HL-60/S4 treated with phorbol 12-myristate 13-acetate at 8.2 ng/mL for 4 days and 3 days (cell line): ENCODE measurements around the gene MTERF2.

Experiments
- in situ Hi-C: fragments of 300-500 bp; cut with MboI; formaldehyde crosslinking; loops from 2 replicates; pipeline ENCODE4 v1.15.0; 2022; ENCODE audit warnings: low sequenced_read_pairs

The MTERF2 gene

DNA sequence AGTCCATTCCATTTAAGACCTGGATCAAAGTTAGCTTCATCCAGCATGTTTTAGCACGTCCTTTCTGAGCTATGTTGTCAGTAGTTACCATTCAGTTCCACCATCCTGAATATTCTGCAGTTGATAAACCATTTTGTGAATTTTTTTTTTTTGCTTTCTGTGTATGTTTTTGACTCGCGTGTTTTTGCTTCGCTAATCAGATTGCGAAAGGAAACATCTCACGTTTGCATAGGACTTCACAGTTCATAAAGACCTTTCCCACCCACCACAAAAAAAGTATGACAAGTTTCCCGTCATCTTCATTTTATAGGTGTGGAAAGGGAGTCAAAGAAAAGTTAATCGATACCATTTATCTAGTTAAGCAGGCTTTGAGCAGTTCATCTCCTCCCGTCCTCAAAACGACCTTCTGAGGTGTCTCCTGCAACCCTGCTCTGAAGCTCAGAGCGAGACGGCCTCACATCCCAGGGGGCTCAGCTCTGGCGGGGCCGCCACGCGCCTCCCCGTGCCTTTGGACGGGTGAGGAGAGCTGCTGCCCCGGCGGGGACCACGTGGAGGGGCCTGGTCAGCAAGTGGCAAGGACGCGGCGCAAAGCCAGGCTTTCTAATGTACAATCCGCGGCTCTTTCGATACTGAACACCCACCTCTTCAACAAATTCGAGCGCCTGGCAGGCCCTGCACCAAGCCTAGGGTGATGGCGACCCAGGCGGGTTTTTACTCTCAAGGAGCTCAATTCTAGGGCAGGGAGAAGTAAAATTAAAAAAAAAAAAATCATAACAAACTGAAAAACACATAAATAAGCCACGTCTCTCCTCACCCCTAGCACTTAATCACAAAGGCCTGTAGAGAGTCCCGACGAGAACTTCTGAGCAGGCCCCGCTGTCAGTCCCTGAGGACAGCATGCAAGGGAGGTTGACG, 32.2 kb downstream of the MTERF2 start:
- in situ Hi-C loops: no loop called here

DNA sequence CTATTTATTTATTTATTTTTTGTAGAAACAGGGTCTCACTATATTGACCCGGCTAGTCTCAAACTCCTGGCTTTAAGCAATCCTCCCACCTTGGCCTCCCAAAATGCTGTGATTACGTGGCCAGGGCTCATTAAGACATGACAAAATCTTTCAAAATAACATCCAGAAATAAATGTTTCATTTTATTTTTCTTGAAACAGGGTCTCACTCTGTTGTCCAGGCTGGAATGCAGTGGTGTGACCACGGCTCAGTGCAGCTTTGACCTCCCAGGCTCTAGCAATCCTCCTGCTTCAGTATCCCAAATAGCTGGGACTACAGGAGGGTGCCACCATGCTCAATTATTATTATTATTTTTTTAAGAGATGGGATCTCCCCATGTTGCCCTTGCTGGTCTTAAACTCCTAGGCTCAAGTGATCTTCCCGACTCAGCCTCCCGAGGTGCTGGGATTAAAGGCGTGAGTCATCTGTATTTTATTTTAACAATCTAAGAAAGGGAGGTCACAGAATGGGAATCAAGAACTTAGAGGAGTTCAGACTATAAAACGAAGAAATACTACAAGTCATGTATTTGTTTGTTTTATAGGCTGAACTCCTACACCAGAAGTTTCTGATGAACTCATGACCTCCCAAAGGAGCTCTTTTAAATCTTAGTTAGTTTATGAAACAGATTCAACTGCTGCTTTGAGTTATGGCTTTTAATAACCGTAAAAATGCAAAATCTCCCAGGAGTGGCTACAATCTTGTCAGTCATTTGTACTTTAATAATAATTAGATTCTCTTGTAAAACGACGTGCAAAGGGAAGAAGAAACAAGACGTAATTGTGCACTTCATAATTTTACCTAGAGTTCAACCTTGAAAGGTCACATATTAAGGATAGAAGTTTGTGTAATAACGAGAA, 33.3 kb downstream of the MTERF2 start:
- in situ Hi-C loops: no loop called here

DNA sequence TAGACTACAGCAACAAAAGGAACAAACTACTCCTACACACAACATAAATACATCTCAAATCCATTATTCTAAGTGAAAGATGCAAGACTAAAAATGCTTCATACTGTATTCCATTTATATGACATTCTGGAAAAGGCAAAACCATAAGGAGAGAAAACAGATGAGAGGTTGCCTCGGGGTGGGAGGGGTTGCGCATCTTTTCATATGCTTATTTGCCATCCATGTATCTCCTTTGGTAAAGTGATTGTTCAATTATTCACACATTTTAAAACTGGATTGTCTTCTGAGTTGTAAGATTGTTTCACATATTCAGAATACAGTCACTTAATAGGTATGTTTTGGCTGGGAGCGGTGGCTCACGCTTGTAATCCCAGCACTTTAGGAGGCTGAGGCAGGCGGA, 36.4 kb downstream of the MTERF2 start:
- in situ Hi-C loops: no loop called here

DNA sequence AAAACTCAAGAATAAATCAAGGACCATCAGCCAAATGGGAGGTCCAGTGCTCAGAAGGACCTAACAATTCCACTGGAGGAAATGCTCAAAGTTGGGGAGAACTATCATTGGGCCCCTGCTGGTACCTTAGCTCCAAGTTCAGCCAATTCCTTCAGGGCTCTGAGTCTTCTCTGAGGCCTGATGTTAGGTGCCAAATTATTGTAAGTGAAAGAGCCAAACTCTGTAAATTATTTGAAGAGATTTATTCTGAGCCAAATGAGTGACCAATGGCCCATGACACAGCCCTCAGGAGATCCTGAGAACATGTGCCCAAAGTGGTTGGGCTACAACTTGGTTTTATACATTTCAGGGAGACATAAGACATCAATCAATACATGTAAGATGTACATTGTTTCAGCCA, 39.5 kb downstream of the MTERF2 start:
- in situ Hi-C loops: no loop called here

DNA sequence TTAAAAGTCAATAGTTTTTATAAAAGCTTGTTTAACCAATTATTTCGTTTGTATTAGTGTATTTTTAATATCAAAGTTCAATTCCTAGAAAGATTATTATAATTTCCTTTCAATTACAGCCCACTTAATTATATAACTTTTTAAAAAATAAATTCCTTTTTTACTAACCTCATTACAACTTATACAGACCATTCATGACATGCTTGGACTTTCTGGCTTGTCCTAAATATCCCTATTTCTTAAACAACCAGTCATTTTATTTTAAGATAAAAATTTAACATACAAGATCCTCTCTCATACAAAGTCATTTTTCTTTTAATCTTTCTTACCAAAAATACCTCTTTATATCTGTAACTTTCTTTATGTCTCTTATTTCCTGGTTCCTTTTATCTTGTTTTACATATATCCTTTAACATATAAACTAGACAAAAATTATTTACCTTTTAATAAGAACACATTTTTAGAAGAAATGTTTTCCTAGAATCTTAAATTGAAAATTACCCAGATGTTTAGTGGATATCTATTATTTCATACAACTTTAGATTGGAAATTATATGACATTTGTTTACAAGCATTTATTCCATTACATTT, 41.6 kb downstream of the MTERF2 start:
- in situ Hi-C loops: no loop called here

DNA sequence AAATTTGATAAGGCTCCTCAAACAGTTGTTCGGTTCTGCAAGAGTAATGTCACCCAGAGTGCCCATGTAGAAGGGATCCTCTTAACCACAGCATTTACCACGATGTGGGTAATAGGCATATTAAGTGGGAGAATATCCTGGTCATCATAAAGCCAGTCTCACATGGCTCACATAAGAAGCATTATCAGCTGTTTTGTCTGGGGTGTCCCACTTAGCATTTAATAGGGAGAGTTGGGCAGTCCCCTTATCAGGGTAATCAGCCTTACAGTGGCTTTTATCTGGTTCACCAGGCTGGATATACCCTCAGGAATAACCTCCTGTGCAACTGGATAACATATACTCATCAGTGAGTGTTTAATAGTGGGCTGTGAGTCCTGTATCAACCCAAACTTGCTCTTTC, 44.2 kb downstream of the MTERF2 start:
- in situ Hi-C loops: no loop called here

DNA sequence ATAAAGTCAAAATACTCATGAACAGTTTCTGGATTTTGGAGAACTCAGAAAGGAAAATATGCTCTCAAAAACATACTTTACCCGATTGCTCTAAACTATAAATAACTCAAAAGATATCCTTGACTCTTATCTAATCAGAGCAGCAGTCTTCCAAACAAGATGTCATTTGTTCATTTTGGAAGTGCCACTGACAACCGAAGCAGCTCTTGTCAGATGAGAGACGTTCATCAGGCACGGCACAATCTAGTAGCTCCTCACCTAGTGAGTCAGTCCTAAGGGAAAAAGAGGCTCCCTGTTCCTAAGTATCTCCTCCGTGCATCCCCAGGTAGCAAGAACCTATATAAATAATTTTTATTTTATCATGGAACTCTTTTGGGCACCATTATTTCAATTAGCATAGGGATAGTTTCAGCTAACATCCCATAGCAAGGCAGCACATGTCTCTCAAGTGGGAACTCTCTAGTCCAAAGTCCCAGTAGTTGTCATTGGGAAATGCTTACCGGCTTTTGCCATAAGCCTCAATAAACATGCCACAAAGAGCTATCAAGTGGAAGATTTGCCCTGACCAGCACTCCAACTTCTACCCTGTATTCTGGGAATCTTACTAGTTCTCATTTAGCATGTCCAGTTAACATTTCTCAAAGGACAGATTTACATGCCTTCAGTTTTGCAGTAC, 45.3 kb downstream of the MTERF2 start:
- in situ Hi-C loops: no loop called here

DNA sequence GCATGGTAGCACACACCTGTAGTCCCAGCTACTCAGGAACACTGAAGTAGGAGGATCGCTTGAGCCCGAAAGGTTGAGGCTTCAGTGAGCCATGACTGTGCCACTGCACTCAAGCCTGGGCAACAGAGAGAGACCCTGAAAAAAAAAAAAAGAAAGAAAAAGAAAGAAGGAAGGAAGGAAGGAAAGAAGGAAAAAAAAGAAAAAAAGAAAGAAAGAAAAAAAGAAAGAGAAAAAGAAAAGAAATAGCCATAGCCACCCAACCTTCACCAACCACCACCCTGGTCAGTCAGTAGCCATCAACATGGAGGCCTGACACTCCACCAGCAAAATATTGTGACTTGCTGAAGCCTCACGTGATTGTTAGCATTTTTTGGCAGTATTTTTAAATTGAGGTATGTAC, 52.7 kb downstream of the MTERF2 start:
- in situ Hi-C loops: no loop called here
